ENCODE results near the gene DIP2B. TPM values are rescaled to one million over a fixed set of nuclear protein-coding genes. Genes with fewer than 3 reads are reported as not detected.
A peak's percentile ranks its signal among the peaks of the same experiment; 100 is the strongest.

Gene DIP2B
- total RNA-seq, 1 experiment from 2014 or later = 26.1 TPM

GRCh38 chr12:50628394-50628793, 123.6 kb downstream of the DIP2B start:
- TF ChIP-seq ZNF121 (CRISPR knock-in tag; IDR thresholded peaks at IDR 0.05) (no peak), NFATC4 (CRISPR knock-in tag; IDR thresholded peaks at IDR 0.05) (no peak), ATF3 (CRISPR knock-in tag; conservative IDR thresholded peaks at IDR 0.05) (no peak), HMGXB4 (CRISPR knock-in tag; IDR thresholded peaks at IDR 0.05) (no peak), MLX (CRISPR knock-in tag; IDR thresholded peaks at IDR 0.05) (no peak), IRF2 (CRISPR knock-in tag; IDR thresholded peaks at IDR 0.05; ENCODE audit: borderline replicate concordance, low read depth) (no peak), OVOL2 (CRISPR knock-in tag; IDR thresholded peaks at IDR 0.05; ENCODE audit: borderline replicate concordance) (no peak), GRHL2 (CRISPR knock-in tag; IDR thresholded peaks at IDR 0.05; ENCODE audit: insufficient replicate concordance, severe bottlenecking) (no peak), PREB (CRISPR knock-in tag; IDR thresholded peaks at IDR 0.05; ENCODE audit: borderline replicate concordance) (no peak), TEAD4 (CRISPR knock-in tag; IDR thresholded peaks at IDR 0.05) (no peak)
- no peak for DNase-seq (ENCODE audit: low spot score)
- Mint-ChIP-seq H3K27ac (peak overlapping the region; percentile 0), H3K4me1 (peaks cover 25% of the 10 kb centered on the region), H3K36me3 (peaks cover 30% of the 10 kb centered on the region), H3K4me3 (no peak overlapping the region), H3K9me3 (no peaks in the 10 kb centered on the region), H3K27me3 (ENCODE audit: low read depth) (no peaks in the 10 kb centered on the region)
- no peak for ATAC-seq
- ChIA-PET CTCF (no interaction called here), POLR2A (interaction anchor here (0.6 kb wide), 1 partner anchor 83 kb away, joined by 5 read pairs; no protein-coding TSS in a partner anchor)

DNA sequence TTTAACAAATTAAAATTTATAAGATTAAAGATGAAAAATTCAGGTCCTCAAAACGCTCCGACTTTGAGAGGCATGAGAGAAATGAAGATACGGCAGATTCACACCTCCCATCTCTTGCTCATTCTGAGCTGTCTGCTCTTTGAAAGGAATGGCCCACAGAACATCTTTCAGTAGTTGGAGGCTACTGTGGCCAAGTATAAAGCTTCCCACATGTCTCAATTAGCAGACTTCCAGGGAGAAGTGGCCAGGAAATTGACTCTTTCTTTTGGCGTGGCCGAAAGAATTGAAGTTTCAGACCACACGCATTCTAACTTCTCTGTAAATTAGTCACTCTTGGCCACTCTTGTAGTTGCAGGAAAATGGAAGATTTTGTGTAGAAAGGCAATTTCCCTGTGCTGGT, 129.2 kb downstream of the DIP2B start:
- ChIA-PET POLR2A (no interaction called here), CTCF (no interaction called here)
- ATAC-seq (no peak), DNase-seq (ENCODE audit: low spot score) (no peak)
- peaks cover 14% of the 10 kb centered on the region for H3K4me1 Mint-ChIP-seq
- H3K36me3 Mint-ChIP-seq = peaks cover 21% of the 10 kb centered on the region
- H3K4me3 Mint-ChIP-seq = no peak overlapping the region
- TF ChIP-seq, protein P1, sequence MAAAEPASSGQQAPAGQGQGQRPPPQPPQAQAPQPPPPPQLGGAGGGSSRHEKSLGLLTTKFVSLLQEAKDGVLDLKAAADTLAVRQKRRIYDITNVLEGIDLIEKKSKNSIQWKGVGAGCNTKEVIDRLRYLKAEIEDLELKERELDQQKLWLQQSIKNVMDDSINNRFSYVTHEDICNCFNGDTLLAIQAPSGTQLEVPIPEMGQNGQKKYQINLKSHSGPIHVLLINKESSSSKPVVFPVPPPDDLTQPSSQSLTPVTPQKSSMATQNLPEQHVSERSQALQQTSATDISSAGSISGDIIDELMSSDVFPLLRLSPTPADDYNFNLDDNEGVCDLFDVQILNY (CRISPR knock-in tag; IDR thresholded peaks at IDR 0.05) = no peak
- TF ChIP-seq NR2C2 (CRISPR knock-in tag; IDR thresholded peaks at IDR 0.05) (no peak), ZNF416 (CRISPR knock-in tag; IDR thresholded peaks at IDR 0.05) (no peak), ATF1 (CRISPR knock-in tag; IDR thresholded peaks at IDR 0.05) (no peak), ATF6 (CRISPR knock-in tag; IDR thresholded peaks at IDR 0.05) (no peak), ELF4 (CRISPR knock-in tag; IDR thresholded peaks at IDR 0.05; ENCODE audit: low read depth) (no peak)
- no peaks in the 10 kb centered on the region for H3K27me3 Mint-ChIP-seq (ENCODE audit: low read depth)
- no peaks in the 10 kb centered on the region for H3K9me3 Mint-ChIP-seq
- peak overlapping the region; percentile 1; the same call in 1 of the 2 replicates for H3K27ac Mint-ChIP-seq

DNA sequence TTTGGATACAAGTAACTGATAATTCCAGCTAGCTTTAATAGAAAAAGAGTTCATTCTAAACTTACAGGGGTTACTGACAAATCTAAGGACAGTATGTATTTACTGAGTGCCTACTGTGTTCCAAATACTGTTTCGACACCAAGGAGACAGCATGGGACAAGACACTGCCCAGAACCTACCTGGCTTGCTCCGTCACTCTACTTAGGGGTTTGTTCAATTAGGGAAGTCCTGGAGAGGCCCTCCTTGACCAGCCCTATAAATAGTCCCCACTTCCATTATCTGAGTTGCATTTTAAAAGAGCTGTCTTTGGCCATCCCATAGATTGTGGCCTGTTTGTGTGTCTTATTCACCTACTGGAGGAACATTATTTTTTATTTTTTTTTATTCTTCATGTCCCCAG, 129.6 kb downstream of the DIP2B start:
- CTCF ChIA-PET = no interaction called here
- no peak overlapping the region for H3K4me3 Mint-ChIP-seq
- POLR2A ChIA-PET = no interaction called here
- peaks cover 14% of the 10 kb centered on the region for H3K4me1 Mint-ChIP-seq
- DNase-seq (ENCODE audit: low spot score) (no peak), ATAC-seq (no peak)
- no peaks in the 10 kb centered on the region for H3K27me3 Mint-ChIP-seq (ENCODE audit: low read depth)
- H3K27ac Mint-ChIP-seq = peak overlapping the region; percentile 50; the same call in 1 of the 2 replicates
- H3K9me3 Mint-ChIP-seq = no peaks in the 10 kb centered on the region
- H3K36me3 Mint-ChIP-seq = peaks cover 18% of the 10 kb centered on the region
- TF ChIP-seq NR2C2 (CRISPR knock-in tag; IDR thresholded peaks at IDR 0.05) = no peak
- no peak for TF ChIP-seq ATF3 (CRISPR knock-in tag; conservative IDR thresholded peaks at IDR 0.05)
- TF ChIP-seq PREB (CRISPR knock-in tag; IDR thresholded peaks at IDR 0.05; ENCODE audit: borderline replicate concordance) = no peak
- TF ChIP-seq CREM (CRISPR knock-in tag; IDR thresholded peaks at IDR 0.05) = no peak
- TF ChIP-seq FOXK1 (CRISPR knock-in tag; IDR thresholded peaks at IDR 0.05) = no peak
- no peak for TF ChIP-seq ZNF671 (CRISPR knock-in tag; IDR thresholded peaks at IDR 0.05)
- TF ChIP-seq SMAD3 (CRISPR knock-in tag; IDR thresholded peaks at IDR 0.05; ENCODE audit: borderline replicate concordance) = no peak
